Endometrial microvascular endothelial cells (primary cell): ENCODE measurements around the gene PCK1. TPM values are rescaled to one million over a fixed set of nuclear protein-coding genes. Genes with fewer than 3 reads are reported as not detected.

Source experiments
- in situ Hi-C: cut with HindIII; loops from 2 replicates; pipeline ENCODE4 v1.10.0; 2017; ENCODE audit warnings: low sequenced_read_pairs, low pct_unique_long_range_greater_than_20kb; ENCODE audit errors: inconsistent ontology term
- total RNA-seq: library from RNA; depleted of rRNA; stranded (reverse); fragments of >200 nt; gene quantifications from one replicate; pipeline ENCODE4 v1.2.3, GENCODE V29; 2015; ENCODE audit errors: inconsistent ontology term

The PCK1 gene
- total RNA-seq, 1 donor from 2014 or later = not detected

- in situ Hi-C loops = no loop called here
These were observed 50.8 kb downstream of the PCK1 start for GRCh38 chr20:57611586-57612311.

- in situ Hi-C loops = no loop called here
These were observed 51.5 kb downstream of the PCK1 start for GRCh38 chr20:57612436-57612835.

- in situ Hi-C loops = no loop called here
These were observed 52.0 kb downstream of the PCK1 start for GRCh38 chr20:57612916-57613315.

GRCh38 chr20:57613481-57613921 is 52.6 kb downstream of the PCK1 start:
- in situ Hi-C loops = no loop called here

GRCh38 chr20:57614490-57615444 is 53.9 kb downstream of the PCK1 start:
- in situ Hi-C loops = no loop called here

GRCh38 chr20:57615445-57615811 is 54.5 kb downstream of the PCK1 start:
- in situ Hi-C loops = no loop called here

- in situ Hi-C loops = no loop called here
These were observed 55.4 kb downstream of the PCK1 start for GRCh38 chr20:57616143-57616951.

- in situ Hi-C loops = no loop called here
These were observed 56.3 kb downstream of the PCK1 start for GRCh38 chr20:57617079-57617795.

Other genes with a start within 250 kb of the PCK1 start
- not detected for gene SPO11, start 231.3 kb upstream of the PCK1 start, total RNA-seq
- gene RAE1, start 209.9 kb upstream of the PCK1 start, total RNA-seq = 60.5 TPM
- gene RBM38, start 169.7 kb upstream of the PCK1 start, total RNA-seq = 23.1 TPM
- gene CTCFL, start 36.0 kb upstream of the PCK1 start, total RNA-seq = not detected
- not detected for gene ZBP1, start 59.3 kb downstream of the PCK1 start, total RNA-seq
- gene PMEPA1, start 148.9 kb downstream of the PCK1 start, total RNA-seq = 4.4 TPM